ENCODE data around the gene PHF21B.

Gene PHF21B

DNA sequence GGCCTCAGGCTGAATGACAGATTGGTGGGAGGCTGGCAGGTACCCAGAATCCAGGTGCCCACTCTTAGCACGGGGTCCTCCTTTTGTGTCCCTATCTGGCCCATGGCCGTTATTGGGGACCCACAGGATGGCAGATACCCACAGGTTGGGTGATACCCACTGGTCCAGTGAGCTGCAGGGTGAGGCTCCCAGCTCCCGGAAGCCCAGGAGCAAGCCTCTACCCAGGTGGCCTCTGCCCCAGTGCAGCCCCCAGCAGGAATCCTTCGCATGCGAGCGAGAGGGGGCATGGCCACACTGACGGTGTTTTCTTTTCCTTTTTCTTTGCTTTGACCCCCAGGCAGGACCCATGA lies 116.1 kb downstream of the PHF21B start:
- no peak overlapping the region for H3K27ac ChIP-seq
- no peak for TF ChIP-seq ZFX (IDR thresholded peaks at IDR 0.05; ENCODE audit: borderline replicate concordance)
- TF ChIP-seq, protein P1, sequence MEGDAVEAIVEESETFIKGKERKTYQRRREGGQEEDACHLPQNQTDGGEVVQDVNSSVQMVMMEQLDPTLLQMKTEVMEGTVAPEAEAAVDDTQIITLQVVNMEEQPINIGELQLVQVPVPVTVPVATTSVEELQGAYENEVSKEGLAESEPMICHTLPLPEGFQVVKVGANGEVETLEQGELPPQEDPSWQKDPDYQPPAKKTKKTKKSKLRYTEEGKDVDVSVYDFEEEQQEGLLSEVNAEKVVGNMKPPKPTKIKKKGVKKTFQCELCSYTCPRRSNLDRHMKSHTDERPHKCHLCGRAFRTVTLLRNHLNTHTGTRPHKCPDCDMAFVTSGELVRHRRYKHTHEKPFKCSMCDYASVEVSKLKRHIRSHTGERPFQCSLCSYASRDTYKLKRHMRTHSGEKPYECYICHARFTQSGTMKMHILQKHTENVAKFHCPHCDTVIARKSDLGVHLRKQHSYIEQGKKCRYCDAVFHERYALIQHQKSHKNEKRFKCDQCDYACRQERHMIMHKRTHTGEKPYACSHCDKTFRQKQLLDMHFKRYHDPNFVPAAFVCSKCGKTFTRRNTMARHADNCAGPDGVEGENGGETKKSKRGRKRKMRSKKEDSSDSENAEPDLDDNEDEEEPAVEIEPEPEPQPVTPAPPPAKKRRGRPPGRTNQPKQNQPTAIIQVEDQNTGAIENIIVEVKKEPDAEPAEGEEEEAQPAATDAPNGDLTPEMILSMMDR (IDR thresholded peaks at IDR 0.05) = no peak

DNA sequence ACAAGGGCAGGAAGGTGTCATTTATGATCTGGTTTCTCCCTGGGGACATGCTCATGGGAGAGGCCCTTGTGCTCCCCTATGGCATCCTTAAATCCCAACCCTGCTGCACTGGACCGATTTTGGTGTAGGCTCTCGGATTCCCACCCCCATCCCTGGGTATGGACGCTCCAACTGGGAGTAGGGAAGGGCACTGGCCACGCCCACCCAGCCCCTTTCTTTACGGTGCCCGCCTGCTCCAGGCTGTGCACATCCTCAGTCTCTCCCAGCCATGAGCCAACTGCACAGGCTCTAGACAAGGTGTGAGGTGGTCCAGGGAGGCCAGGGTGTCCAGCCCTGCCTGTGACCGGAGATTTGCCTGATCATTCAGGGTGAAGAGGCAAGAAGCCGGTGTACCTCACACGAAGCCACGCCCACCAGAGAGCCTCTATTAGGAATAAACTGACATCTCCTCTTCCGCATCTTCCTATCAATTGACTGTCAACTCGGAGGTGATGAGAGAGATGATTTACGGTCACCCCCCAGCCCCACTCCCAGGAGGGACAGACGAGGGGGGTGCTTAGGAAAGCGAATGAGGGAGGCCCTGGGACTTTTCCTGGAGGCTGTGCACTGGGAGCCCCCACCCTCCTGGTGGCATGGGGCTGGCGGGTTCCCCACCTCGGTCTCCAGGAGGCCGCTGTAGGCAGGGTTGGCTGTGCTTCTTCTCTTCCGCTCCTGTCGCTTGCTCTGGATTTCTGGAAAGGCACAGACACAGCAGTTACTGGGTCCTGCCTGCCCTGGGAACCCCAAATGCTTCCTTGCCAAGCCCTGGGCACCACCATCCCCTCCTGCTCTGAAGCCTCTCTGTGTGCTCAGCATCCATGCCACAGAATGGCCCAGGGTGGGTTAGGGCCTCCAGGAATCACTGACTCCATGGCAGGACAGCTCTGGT lies 116.7 kb downstream of the PHF21B start:
- H3K27ac ChIP-seq = no peak overlapping the region
- no peak for TF ChIP-seq ZFX (IDR thresholded peaks at IDR 0.05; ENCODE audit: borderline replicate concordance)
- TF ChIP-seq, protein P1 (IDR thresholded peaks at IDR 0.05) = no peak

DNA sequence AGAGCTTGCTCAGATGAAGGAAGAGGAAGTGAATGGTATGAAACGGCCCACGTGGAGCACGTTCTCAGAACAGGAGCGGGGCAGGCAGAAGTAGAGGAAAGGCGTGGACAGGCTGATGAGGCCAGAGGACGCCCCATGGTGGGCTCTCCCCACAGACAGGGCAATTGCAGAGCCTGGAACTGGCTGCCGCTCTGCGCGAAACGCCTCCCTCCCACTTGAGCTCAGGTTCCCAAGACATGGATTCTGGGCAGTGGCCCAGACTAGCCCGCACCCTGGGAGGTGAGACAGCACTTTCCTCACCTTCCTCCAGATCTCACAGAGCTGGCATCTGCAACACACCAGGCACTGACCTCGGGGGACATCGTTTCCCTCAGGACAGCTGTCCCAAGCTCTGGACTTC lies 117.6 kb downstream of the PHF21B start:
- TF ChIP-seq, protein P1 (IDR thresholded peaks at IDR 0.05) = no peak
- no peak for TF ChIP-seq ZFX (IDR thresholded peaks at IDR 0.05; ENCODE audit: borderline replicate concordance)
- H3K27ac ChIP-seq = no peak overlapping the region

DNA sequence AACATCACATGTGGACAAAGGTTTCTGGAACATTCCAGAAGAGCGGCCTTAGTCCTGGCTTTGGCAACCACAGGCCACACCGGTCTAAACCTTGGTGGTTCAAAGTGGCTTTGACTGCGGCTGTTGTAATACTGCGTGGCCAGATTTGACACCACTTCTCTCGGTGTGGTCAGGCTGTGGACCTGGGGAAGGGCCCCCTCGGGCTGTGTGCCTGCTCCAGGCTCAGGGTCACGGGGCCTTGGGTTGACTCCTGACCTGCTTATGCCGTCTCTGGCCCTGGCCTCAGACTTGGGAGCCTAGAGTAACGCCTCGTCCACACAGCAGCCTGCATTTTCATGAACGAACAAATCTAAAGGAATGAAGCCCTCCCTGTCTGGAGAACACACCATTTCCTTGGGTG lies 118.0 kb downstream of the PHF21B start:
- no peak overlapping the region for H3K27ac ChIP-seq
- TF ChIP-seq, protein P1 (IDR thresholded peaks at IDR 0.05) = no peak
- no peak for TF ChIP-seq ZFX (IDR thresholded peaks at IDR 0.05; ENCODE audit: borderline replicate concordance)

DNA sequence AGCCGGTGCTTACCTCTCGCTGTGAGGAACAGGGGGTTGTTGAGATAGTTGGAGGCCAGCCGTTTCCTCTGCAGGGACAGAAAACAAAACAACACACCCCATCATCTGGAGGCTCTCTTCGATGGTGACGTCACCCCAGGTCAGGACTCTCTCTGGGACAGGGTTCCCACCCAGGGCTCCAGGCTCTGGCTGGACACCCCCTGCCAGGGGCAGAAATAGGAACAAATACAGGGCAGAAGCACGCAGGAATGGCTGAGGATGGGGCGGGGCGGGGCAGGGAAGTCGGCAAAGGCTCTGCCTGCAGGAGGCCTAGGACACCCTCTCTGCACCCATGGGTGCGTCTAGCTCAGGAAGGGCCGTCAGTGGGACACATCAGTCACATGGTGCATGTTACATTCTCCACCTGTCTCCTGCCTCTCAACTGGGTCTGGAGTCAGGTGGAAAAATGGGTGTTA lies 118.5 kb downstream of the PHF21B start:
- TF ChIP-seq, protein P1 (IDR thresholded peaks at IDR 0.05) = no peak
- no peak for TF ChIP-seq ZFX (IDR thresholded peaks at IDR 0.05; ENCODE audit: borderline replicate concordance)
- no peak overlapping the region for H3K27ac ChIP-seq

DNA sequence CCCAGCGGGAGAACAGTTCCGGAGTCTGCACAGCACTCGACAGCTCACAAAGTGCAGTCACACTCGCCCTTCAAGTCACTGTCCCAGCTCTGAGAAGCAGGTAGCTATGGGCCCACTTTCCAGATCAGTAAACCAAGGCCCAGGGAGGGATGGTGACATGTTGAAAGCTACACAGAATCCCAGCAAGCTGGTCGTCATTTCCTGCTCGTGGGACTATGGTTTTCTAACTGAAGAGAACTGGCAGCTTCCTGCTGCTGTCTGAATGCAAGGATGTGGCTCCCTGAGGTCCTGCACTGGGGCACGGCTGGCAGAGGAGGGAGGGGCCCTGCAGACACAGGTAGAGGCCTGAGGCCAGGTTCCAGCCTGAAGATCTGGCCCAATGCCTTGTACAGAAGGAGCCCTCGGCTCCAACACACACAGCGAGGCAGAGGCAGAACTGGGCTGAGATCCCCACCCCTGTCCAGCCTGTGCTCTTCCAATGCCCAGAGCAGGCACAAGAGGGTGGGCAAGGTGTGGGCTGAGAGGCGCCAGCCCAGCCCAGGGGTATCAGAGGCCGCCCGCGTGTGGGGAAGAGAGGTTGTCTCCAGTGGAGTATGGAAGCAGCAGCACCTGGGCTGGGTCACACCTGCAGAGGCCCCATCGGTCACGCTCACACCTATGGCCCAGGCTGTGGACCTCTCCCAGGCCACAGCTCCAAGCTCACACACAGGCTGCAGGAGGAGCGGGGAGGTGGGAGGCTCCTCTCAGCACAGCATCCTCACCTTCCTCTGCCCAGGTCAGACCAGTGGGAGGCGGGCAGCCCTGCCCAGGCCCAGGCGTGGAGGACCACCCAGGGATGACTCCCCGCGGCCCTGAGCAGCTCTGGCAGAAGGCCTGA lies 119.2 kb downstream of the PHF21B start:
- no peak overlapping the region for H3K27ac ChIP-seq
- TF ChIP-seq, protein P1 (IDR thresholded peaks at IDR 0.05) = no peak
